GM18870 (cell line): Measurements from ENCODE around the gene HIVEP1.
A peak's percentile ranks its signal among the peaks of the same experiment; 100 is the strongest.

ENCODE experiments used
- ATAC-seq: cut with Tn5 transposase; IDR thresholded peaks from one replicate; pipeline ENCODE4 v1.9.1; 2021; ENCODE audit warnings: moderate library complexity; ENCODE audit not compliant: unreplicated experiment

Gene HIVEP1

GRCh38 chr6:12047792-12048432 lies 35.8 kb downstream of the HIVEP1 start:
- no peak for ATAC-seq

GRCh38 chr6:12048609-12049008 lies 36.5 kb downstream of the HIVEP1 start:
- ATAC-seq, result no peak

GRCh38 chr6:12049165-12049564 lies 37.1 kb downstream of the HIVEP1 start:
- ATAC-seq, result no peak

GRCh38 chr6:12051861-12052368 lies 39.8 kb downstream of the HIVEP1 start:
- peak; percentile 89 for ATAC-seq

- ATAC-seq, result no peak
These were observed 46.3 kb downstream of the HIVEP1 start for GRCh38 chr6:12058172-12058961.

- peak; percentile 61 for ATAC-seq
These were observed 48.9 kb downstream of the HIVEP1 start for GRCh38 chr6:12060780-12061609.

- ATAC-seq, result no peak
These were observed 50.5 kb downstream of the HIVEP1 start for GRCh38 chr6:12062605-12063004.

GRCh38 chr6:12064131-12064530 lies 52.0 kb downstream of the HIVEP1 start:
- ATAC-seq, result no peak

GRCh38 chr6:12064538-12065071 lies 52.5 kb downstream of the HIVEP1 start:
- ATAC-seq, result no peak

GRCh38 chr6:12065321-12066140 lies 53.4 kb downstream of the HIVEP1 start:
- no peak for ATAC-seq

GRCh38 chr6:12066297-12066696 lies 54.2 kb downstream of the HIVEP1 start:
- ATAC-seq, result no peak

- ATAC-seq, result no peak
These were observed 56.9 kb downstream of the HIVEP1 start for GRCh38 chr6:12068899-12069557.

GRCh38 chr6:12069891-12070529 lies 57.9 kb downstream of the HIVEP1 start:
- ATAC-seq, result no peak

- no peak for ATAC-seq
These were observed 59.0 kb downstream of the HIVEP1 start for GRCh38 chr6:12071064-12071615.

GRCh38 chr6:12075067-12075563 lies 63.0 kb downstream of the HIVEP1 start:
- no peak for ATAC-seq

GRCh38 chr6:12077021-12077710 lies 65.1 kb downstream of the HIVEP1 start:
- ATAC-seq, result no peak

- ATAC-seq, result no peak
These were observed 65.9 kb downstream of the HIVEP1 start for GRCh38 chr6:12078014-12078413.

- ATAC-seq, result no peak
These were observed 69.7 kb downstream of the HIVEP1 start for GRCh38 chr6:12081771-12082170.
